GM19452 (cell line): Measurements from ENCODE around the gene PHACTR4.
"Not testable (repeated sequence)": the region's sequence is repeated elsewhere in the genome, so short reads cannot be mapped to it uniquely, and the experiment has no call there.

ENCODE experiments used
- ATAC-seq: cut with Tn5 transposase; IDR thresholded peaks from one replicate; pipeline ENCODE4 v1.9.1; 2021; ENCODE audit not compliant: unreplicated experiment

PHACTR4 gene

DNA sequence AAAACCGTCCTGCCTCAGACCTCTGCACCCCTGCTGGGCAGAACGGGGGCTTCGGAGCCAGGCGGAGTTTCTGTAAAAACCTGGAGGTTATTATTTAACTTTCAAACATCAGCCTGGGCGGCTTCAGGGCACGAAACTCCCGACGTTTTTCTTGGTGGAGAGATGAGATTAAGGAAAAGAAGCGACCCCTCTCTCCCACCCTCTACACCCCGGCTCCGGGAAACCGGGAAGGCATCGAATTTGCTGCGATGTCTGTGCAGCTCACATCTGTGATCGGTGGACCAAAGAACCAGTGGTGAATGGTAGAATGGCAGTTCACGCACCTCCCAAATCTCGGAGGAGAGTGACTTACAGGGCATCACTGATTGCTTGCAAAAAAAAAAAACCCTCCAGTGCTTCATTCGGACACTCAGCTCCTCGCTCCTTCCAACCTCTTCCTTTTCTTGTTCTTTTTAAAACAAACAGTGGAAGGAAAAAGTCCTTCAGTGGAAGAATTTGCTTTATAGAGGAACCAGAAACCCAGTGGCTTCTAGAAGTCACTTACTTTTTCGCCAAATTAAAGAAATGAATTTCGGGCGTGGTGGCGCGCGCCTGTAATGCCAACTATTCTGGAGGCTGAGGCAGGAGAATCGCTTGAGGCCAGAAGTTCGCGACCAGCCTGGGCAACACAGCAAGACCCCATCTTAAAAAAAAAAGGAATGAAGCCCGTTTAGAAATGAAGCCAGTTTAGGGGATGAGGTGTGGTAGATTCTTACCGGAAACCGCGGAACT, 884 bp downstream of the PHACTR4 start:
- peak; percentile 10 for ATAC-seq

DNA sequence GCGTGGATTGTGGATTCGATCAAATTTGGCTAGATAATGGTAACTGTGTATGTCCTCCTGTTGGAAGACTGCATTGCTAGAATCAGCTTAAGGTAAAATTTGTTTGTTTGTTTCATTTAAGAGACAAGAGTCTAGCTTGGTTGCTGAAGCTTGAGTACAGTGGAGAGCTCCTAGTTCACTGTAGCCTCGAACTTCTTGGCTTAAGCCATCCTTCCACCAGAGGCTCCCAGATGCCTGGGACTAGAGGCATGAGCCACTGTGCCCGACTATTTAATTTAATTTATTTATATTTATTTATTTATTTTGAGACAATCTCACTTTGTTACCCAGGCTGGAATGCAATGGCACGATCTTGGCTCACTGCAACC, 1.5 kb downstream of the PHACTR4 start:
- no peak for ATAC-seq

DNA sequence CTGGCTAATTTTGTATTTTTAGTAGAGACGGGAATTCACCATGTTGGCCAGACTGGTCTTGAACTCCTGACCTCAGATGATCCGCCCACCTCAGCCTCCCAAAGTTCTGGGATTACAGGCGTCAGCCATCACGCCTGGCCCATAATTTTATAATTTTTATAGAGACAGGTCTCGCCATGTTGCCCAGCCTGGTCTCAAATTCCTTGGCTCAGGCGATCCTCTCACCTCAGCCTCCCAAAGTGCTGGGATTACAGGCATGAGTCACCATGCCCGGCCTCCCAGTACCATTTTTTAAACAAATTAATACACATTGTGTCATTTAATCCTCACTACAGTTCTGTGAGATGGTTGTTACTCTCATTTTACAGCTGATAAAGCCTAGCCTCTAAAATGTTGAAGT, 3.9 kb downstream of the PHACTR4 start:
- not testable (repeated sequence) for ATAC-seq

GRCh38 chr1:28374297-28374696, 4.8 kb downstream of the PHACTR4 start:
- ATAC-seq, result no peak

DNA sequence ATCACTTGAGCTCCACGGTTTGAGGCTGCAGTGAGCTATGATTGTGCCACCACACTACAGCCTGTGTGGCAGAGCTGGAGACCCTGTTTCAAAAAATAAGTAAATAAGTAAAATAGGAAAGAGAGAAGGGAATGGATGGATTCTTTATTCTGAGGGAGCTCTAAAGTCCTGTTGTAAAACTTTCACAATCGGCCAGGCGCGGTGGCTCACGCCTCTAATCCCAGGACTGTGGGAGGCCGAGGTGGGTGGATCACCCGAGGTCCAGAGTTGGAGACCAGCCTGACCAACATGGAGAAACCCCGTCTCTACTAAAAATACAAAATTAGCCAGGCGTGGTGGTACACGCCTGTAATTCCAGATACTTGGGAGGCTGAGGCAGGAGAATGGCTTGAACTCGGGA, 6.1 kb downstream of the PHACTR4 start:
- not testable (repeated sequence) for ATAC-seq

GRCh38 chr1:28376195-28376594, 6.7 kb downstream of the PHACTR4 start:
- ATAC-seq, result not testable (repeated sequence)

- ATAC-seq, result no peak
These were observed 9.4 kb downstream of the PHACTR4 start for GRCh38 chr1:28378906-28379305.

- no peak for ATAC-seq
These were observed 10.9 kb downstream of the PHACTR4 start for GRCh38 chr1:28380394-28380793.

- ATAC-seq, result not testable (repeated sequence)
These were observed 14.2 kb downstream of the PHACTR4 start for GRCh38 chr1:28383785-28384184.

- ATAC-seq, result no peak
These were observed 22.6 kb downstream of the PHACTR4 start for GRCh38 chr1:28392027-28392652.

- no peak for ATAC-seq
These were observed 24.6 kb downstream of the PHACTR4 start for GRCh38 chr1:28394136-28394535.

GRCh38 chr1:28395181-28395580, 25.6 kb downstream of the PHACTR4 start:
- ATAC-seq, result no peak

GRCh38 chr1:28401760-28402159, 32.2 kb downstream of the PHACTR4 start:
- no peak for ATAC-seq

DNA sequence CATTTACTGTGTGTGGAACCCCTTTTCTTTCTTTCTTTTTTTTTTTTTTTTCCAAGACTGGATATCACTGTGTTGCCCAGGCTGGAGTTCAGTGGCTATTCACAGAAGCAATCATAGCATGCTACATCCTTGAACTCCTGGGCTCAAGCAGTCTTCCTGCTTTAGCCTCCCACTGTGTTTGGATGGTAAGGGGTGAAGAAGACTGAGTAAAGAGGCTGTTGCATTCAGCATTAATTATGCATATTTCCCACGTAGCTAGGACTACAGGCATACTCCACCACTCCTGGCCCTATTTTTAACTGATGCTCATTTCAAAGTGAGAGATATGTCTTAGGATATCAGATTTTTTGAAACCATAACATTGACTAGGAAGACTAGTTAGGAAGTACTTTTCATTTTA, 39.5 kb downstream of the PHACTR4 start:
- ATAC-seq, result no peak

DNA sequence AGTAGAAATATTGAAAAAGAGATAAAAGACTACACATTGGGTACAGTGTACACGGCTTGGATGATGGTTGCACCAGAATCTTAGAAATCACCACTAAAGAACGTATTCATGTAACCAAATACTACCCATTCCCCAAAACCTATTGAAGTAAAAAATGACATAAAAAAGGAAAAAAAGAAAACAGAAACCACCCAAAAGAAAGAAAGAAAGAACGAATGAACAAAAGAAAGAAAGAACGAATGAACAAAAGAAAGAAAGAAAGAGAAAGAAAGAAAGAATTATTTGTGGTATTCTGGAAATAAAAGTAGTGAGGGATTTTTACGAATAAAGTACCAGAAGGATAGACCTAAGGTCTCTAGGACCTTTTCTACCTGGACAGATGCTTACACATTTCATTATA, 42.1 kb downstream of the PHACTR4 start:
- no peak for ATAC-seq

GRCh38 chr1:28412731-28413130, 43.2 kb downstream of the PHACTR4 start:
- no peak for ATAC-seq

DNA sequence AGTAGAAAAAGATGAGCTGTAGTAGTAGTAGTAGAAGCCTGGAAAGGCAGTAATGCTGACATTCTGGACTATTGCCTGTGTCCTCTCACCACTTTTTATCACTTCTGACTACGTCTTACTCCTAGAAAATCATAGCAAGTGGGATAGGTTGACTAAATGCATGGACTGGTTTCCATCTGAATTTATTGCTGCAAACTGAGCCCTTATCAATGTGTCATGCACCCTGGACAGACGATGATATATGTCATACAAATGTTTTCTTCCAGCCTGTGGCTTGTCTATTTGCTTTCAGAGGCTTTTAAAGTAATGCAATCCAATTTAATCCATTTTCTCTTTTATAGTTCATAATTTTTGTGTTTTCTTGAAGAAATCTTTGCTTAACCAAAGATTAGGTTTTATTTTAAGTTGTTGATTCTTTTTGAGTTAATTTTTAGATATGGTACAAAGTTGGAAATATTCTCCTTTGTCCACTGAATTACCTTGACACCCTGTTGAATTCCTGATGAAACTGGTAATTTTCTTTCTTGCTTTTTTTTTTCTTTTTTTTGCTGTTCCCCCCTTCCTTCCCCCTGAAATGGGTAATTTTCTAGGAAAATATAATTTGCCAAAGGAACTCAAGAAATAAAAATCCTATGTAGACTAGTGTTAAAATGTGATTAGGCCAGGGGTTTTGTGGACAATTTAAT, 47.1 kb downstream of the PHACTR4 start:
- ATAC-seq, result no peak

GRCh38 chr1:28417441-28417922, 47.9 kb downstream of the PHACTR4 start:
- no peak for ATAC-seq

DNA sequence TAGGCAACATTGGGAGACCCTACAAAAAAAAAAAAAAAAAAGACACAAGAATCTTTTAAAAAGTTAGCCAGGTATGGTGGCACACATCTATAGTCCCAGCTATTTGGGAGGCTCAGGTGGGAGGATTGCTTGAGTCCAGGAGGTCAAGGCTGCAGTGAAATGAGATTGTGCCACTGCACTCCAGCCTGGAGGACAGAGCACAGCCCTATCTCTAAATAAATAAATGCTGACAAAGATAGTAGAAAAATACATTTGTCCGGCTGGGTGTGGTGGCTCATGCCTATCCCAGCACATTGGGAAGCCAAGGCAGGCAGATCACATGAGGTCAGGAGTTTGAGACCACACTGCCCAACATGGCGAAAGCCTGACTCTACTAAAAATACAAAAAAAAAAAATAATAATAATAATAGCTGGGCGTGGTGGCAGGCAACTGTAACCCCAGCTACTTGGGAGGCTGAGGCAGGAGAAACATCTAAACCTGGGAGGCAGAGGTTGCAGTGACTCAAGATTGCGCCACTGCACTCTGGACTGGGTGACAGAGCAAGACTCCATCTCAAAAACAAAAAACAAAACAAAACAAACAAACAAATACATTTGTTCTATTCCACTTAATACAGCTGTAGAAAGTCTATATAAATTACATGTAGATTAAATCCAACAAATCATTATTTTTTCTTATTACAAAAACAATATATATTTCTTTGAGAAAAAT, 48.5 kb downstream of the PHACTR4 start:
- ATAC-seq, result no peak

- no peak for ATAC-seq
These were observed 52.2 kb downstream of the PHACTR4 start for GRCh38 chr1:28421744-28422143.

DNA sequence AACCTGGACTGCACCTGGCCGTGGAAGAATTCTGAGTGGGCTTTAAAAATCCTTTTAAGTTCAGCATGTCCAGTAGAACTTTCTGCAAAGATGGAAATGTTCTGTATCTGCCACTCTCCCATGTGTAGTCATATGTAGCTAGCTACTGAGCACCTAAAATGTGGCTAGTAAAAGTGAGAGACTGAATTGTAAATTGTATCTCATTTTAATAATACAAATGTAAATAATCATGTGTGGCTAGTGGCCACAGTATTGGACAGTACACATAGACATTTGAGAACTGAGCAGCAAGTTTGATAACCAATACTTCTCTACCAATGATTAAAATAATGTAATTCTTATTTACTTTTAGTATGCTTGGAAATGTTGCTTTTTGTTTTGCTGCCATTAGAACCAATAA, 57.3 kb downstream of the PHACTR4 start:
- ATAC-seq, result no peak
